Spleen (tissue), 11 donors: ENCODE measurements around the gene WDR33. TPM values are rescaled to one million over a fixed set of nuclear protein-coding genes. Genes with fewer than 3 reads are reported as not detected.
"Not testable (repeated sequence)": the region's sequence is repeated elsewhere in the genome, so short reads cannot be mapped to it uniquely, and the experiment has no call there.

Experiments
- DNase-seq: peaks from one replicate; pipeline ENCODE4 v3.0.0-alpha.2; 2020
- H3K27ac ChIP-seq, 8 donors: fragments of 200-600 bp; sonication (generic) in 7 of 8; 1 replicate in 4 of 8; 2 replicates in 4 of 8; pipeline versions ENCODE4 v1.5.0 to v1.8.0; 2016 to 2021; ENCODE audit warnings: inconsistent platforms in 4 of 8, mild to moderate bottlenecking in 4 of 8, moderate library complexity in 1 of 8
- H3K27me3 ChIP-seq, 7 donors: fragments of 200-600 bp; sonication (generic) in 6 of 7; replicated peaks in 1 of 7; 1 replicate in 4 of 7; 2 replicates in 3 of 7; pipeline versions ENCODE4 v1.5.0 to v1.8.0; 2016 to 2021; ENCODE audit warnings: inconsistent platforms in 3 of 7, mild to moderate bottlenecking in 1 of 7
- H3K36me3 ChIP-seq, 6 donors: fragments of 200-600 bp; sonication (generic) in 5 of 6; 1 replicate in 4 of 6; 2 replicates in 2 of 6; pipeline versions ENCODE4 v1.5.0 to v1.8.0; 2016 to 2021; ENCODE audit warnings: inconsistent platforms in 2 of 6
- H3K4me1 ChIP-seq, 6 donors: fragments of 200-600 bp; sonication (generic) in 5 of 6; 1 replicate in 3 of 6; 2 replicates in 3 of 6; pipeline versions ENCODE4 v1.5.0 to v1.8.0; 2016 to 2021; ENCODE audit warnings: inconsistent platforms in 3 of 6
- H3K4me3 ChIP-seq, 8 donors: fragments of 200-600 bp; sonication (generic) in 7 of 8; 1 replicate in 4 of 8; 2 replicates in 4 of 8; pipeline versions ENCODE4 v1.5.0 to v1.8.0; 2016 to 2021; ENCODE audit warnings: inconsistent platforms in 4 of 8, mild to moderate bottlenecking in 4 of 8, moderate library complexity in 2 of 8
- H3K9me3 ChIP-seq, 8 donors: fragments of 200-600 bp; sonication (generic) in 7 of 8; 1 replicate in 4 of 8; 2 replicates in 4 of 8; pipeline versions ENCODE4 v1.5.0 to v1.8.0; 2016 to 2021; ENCODE audit warnings: inconsistent platforms in 4 of 8
- CTCF ChIP-seq, 11 experiments: fragments of 200-600 bp in 7 of 11; fragments of 450-650 bp in 4 of 11; sonication (generic) in 4 of 11; IDR thresholded peaks in 8 of 11; conservative IDR thresholded peaks in 3 of 11; 1 replicate in 7 of 11; 2 replicates in 4 of 11; pipeline versions ENCODE4 v1.4.0 to v1.8.0; 2016 to 2021; ENCODE audit warnings: antibody characterized with exemption in 11 of 11, inconsistent platforms in 4 of 11, mild to moderate bottlenecking in 1 of 11
- POLR2A ChIP-seq, 3 donors: fragments of 450-650 bp; IDR thresholded peaks; one replicate each; pipeline ENCODE4 v1.5.1; 2017; ENCODE audit warnings: antibody characterized with exemption in 3 of 3, mild to moderate bottlenecking in 1 of 3
- POLR2AphosphoS5 ChIP-seq, 3 donors: sonication (generic); formaldehyde crosslinking; IDR thresholded peaks; one replicate each; pipeline ENCODE4 v1.5.1; 2017; ENCODE audit warnings: antibody characterized with exemption in 3 of 3
- WGBS, 5 donors: extraction: QIAGEN DNeasy Blood & Tissue Kit in 3 of 5; methylation state at CpG; one replicate each; pipeline versions ENCODE4 v1.1.5 to v1.1.7; 2013 to 2018; 5-methylcytosine and 5-hydroxymethylcytosine counted together
- intact Hi-C: fragments of 100-400 bp; cut with DNase I; formaldehyde crosslinking; loops from one replicate; pipeline ENCODE4 v1.15.0; 2023; ENCODE audit warnings: low total_unique reads
- polyA plus RNA-seq, 3 donors: library from polyadenylated mRNA; stranded (reverse); fragments of 200-250 nt; gene quantifications; one replicate each; pipeline ENCODE4 v1.2.1, GENCODE V29; 2013
- total RNA-seq, 7 donors: library from RNA; depleted of rRNA in 3 of 7; stranded (reverse); fragments of >200 nt in 3 of 7; fragmentation: NEBNext Ultra II Directional in 4 of 7; extraction: Animal tissue kit (Norgen Biotek cat#: 25700) in 4 of 7; gene quantifications; one replicate each; pipeline versions ENCODE4 v1.1.0 to v1.2.1, GENCODE V29; 2016 to 2021
- donor health status: healthy with polysubstance abuse.
- donor health status: DM: no; HTN: no; CAD: no; lungs with moderate emphysema.
- donor health status: DM: no; HTN: no; CAD: no.
- donor health status: Bipolar disorder and iron deficiency.
- donor health status: healthy.
- donor health status: DM: no; HTN: no; CAD: no.
- donor health status: DM: yes; HTN: yes; CAD: no.

The WDR33 gene
- total and polyA plus RNA-seq, 10 donors, result 15.4 to 85.3 (median 63.1) TPM

- TF ChIP-seq POLR2AphosphoS5 (IDR thresholded peaks at IDR 0.05), result no peak
- no peak for TF ChIP-seq POLR2A (IDR thresholded peaks at IDR 0.05)
- TF ChIP-seq CTCF (IDR thresholded peaks at IDR 0.05 in 8 of 11, conservative IDR thresholded peaks at IDR 0.05 in 3 of 11), result no peak
- H3K9me3 ChIP-seq, result no peaks in the 10 kb centered on the region
- intact Hi-C loops, result no loop called here
- no peak overlapping the region for H3K4me3 ChIP-seq
- DNase-seq, result no peak
- H3K27me3 ChIP-seq, result no peaks in the 10 kb centered on the region
- no peak overlapping the region for H3K27ac ChIP-seq
- H3K4me1 ChIP-seq, result peaks cover 0 to 15% (median 11%) of the 10 kb centered on the region in 6 donors
- peaks cover 0 to 70% (median 0%) of the 10 kb centered on the region in 6 donors for H3K36me3 ChIP-seq
These were observed 57.6 kb downstream of the WDR33 start for GRCh38 chr2:127753374-127753773.

GRCh38 chr2:127749537-127749936 lies 61.4 kb downstream of the WDR33 start:
- intact Hi-C loops, H3K4me3 ChIP-seq, H3K27me3 ChIP-seq, DNase-seq, H3K9me3 ChIP-seq: not testable (repeated sequence)
- Histone ChIP-seq H3K4me1 (peaks cover 0 to 15% (median 11%) of the 10 kb centered on the region in 6 donors), H3K36me3 (peaks cover 0 to 73% (median 8%) of the 10 kb centered on the region in 6 donors), H3K27ac (peak overlapping the region in 7 of 8 donors; percentile 2 to 74 (median 60))
- WGBS, 5 donors, result 56 to 74% (median 61%) methylated on average over 5 of the region's 5 CpGs

- TF ChIP-seq CTCF (IDR thresholded peaks at IDR 0.05 in 8 of 11, conservative IDR thresholded peaks at IDR 0.05 in 3 of 11), result no peak
- Histone ChIP-seq H3K9me3 (no peaks in the 10 kb centered on the region), H3K4me1 (peaks cover 0 to 15% (median 11%) of the 10 kb centered on the region in 6 donors), H3K4me3 (no peak overlapping the region), H3K36me3 (peaks cover 0 to 75% (median 13%) of the 10 kb centered on the region in 6 donors), H3K27ac (no peak overlapping the region), H3K27me3 (no peaks in the 10 kb centered on the region)
- 96 to 99% (median 98%) methylated on average over 5 of the region's 5 CpGs for WGBS, 5 donors
- intact Hi-C loops, result no loop called here
- DNase-seq, result no peak
These were observed 63.4 kb downstream of the WDR33 start for GRCh38 chr2:127747621-127748020.

GRCh38 chr2:127743477-127744026 lies 67.4 kb downstream of the WDR33 start:
- Histone ChIP-seq H3K36me3 (peaks cover 0 to 68% (median 13%) of the 10 kb centered on the region in 6 donors), H3K4me3 (no peak overlapping the region), H3K27me3 (no peaks in the 10 kb centered on the region), H3K4me1 (no peaks in the 10 kb centered on the region), H3K9me3 (no peaks in the 10 kb centered on the region), H3K27ac (no peak overlapping the region)
- WGBS, 5 donors, result 67 to 73% (median 70%) methylated on average over 3 of the region's 3 CpGs
- TF ChIP-seq POLR2A (IDR thresholded peaks at IDR 0.05) (no peak), POLR2AphosphoS5 (IDR thresholded peaks at IDR 0.05) (no peak), CTCF (IDR thresholded peaks at IDR 0.05 in 8 of 11, conservative IDR thresholded peaks at IDR 0.05 in 3 of 11) (peak in 1 of 11 experiments; percentile 11)
- no peak for DNase-seq
- intact Hi-C loops, result no loop called here
